IMR-90 (cell line): ENCODE measurements around the gene PACS1. TPM values are rescaled to one million over a fixed set of nuclear protein-coding genes. Genes with fewer than 3 reads are reported as not detected.

Experiments
- ATAC-seq: fragments of 200-7000 bp; cut with Tn5 transposase; 2 replicates; pipeline ENCODE4 v1.9.1; 2020; ENCODE audit warnings: low read depth, mild to moderate bottlenecking, moderate library complexity
- BruUV-seq: library from RNA; stranded (reverse); fragments of 400-500 nt; replicated peaks from 2 replicates; lab custom pipeline; 2021; lab: Mats Ljungman, UMichigan
- CTCF ChIA-PET: fragments of 300-600 bp; formaldehyde crosslinking; extraction: SDS; loops from one replicate; lab custom pipeline; 2021; ENCODE audit warnings: antibody characterized with exemption; lab: Yijun Ruan, JAX
- POLR2A ChIA-PET: fragments of 300-600 bp; sonication (Branson Sonifier 250); formaldehyde crosslinking; loops from one replicate; lab custom pipeline; 2022; ENCODE audit warnings: antibody characterized with exemption; ENCODE audit not compliant: unreplicated experiment; lab: Charles Lee
- DNase-seq: peaks from one replicate; pipeline ENCODE4 v3.0.0; 2013
- H2AFZ ChIP-seq: replicated peaks from 2 replicates; pipeline ENCODE3; 2013; ENCODE audit warnings: low read length, mild to moderate bottlenecking; ENCODE audit not compliant: poor library complexity
- H2AK5ac ChIP-seq: 2 replicates; pipeline ENCODE4 v1.6.1; 2013; ENCODE audit warnings: low read depth, low read length, inconsistent platforms
- H2AK9ac ChIP-seq: replicated peaks from 2 replicates; pipeline ENCODE3; 2013; ENCODE audit warnings: mild to moderate bottlenecking, low read depth, low read length, moderate library complexity; ENCODE audit not compliant: poor library complexity
- H2BK120ac ChIP-seq: 2 replicates; pipeline ENCODE4 v1.6.1; 2013; ENCODE audit warnings: low read depth, low read length, inconsistent platforms
- H2BK15ac ChIP-seq: 3 replicates; pipeline ENCODE4 v1.6.1; 2013; ENCODE audit warnings: low read depth, low read length, inconsistent platforms
- H2BK20ac ChIP-seq: 2 replicates; pipeline ENCODE4 v1.6.1; 2013; ENCODE audit warnings: low read depth, mild to moderate bottlenecking, inconsistent platforms, low read length, moderate library complexity
- H2BK5ac ChIP-seq: 2 replicates; pipeline ENCODE4 v1.6.1; 2013; ENCODE audit warnings: mild to moderate bottlenecking, low read depth, low read length, inconsistent platforms; ENCODE audit not compliant: poor library complexity, severe bottlenecking
- H3K14ac ChIP-seq: replicated peaks from 2 replicates; pipeline ENCODE4 v1.6.1; 2013; ENCODE audit warnings: low read depth, low read length, inconsistent platforms
- H3K18ac ChIP-seq: 2 replicates; pipeline ENCODE4 v1.6.1; 2013; ENCODE audit warnings: low read depth, low read length, control low read depth
- H3K23ac ChIP-seq: 2 replicates; pipeline ENCODE4 v1.6.1; 2013; ENCODE audit warnings: low read depth, low read length, inconsistent platforms
- H3K27ac ChIP-seq: 2 replicates; pipeline ENCODE4 v1.5.1; 2013; ENCODE audit warnings: mild to moderate bottlenecking, control low read depth, low read length; ENCODE audit not compliant: insufficient read depth
- H3K27me3 ChIP-seq: 2 replicates; pipeline ENCODE4 v1.6.1; 2013; ENCODE audit warnings: low read length; ENCODE audit not compliant: control insufficient read depth, insufficient read depth
- H3K36me3 ChIP-seq: 2 replicates; pipeline ENCODE4 v1.6.1; 2013; ENCODE audit warnings: low read length, mixed read lengths; ENCODE audit not compliant: control insufficient read depth, insufficient read depth
- H3K4ac ChIP-seq: 2 replicates; pipeline ENCODE4 v1.6.1; 2013; ENCODE audit warnings: low read depth, low read length, inconsistent platforms
- H3K4me1 ChIP-seq: 2 replicates; pipeline ENCODE4 v1.6.1; 2013; ENCODE audit warnings: low read length, mixed read lengths; ENCODE audit not compliant: control insufficient read depth, insufficient read depth
- H3K4me2 ChIP-seq: 2 replicates; pipeline ENCODE4 v1.6.1; 2013; ENCODE audit warnings: low read depth, mild to moderate bottlenecking, control low read depth, low read length, moderate library complexity
- H3K4me3 ChIP-seq: 2 replicates; pipeline ENCODE4 v1.5.1; 2013; ENCODE audit warnings: low read depth, mild to moderate bottlenecking, control low read depth, low read length, moderate library complexity; ENCODE audit not compliant: insufficient read depth
- H3K56ac ChIP-seq: 2 replicates; pipeline ENCODE4 v1.6.1; 2013; ENCODE audit warnings: low read length, inconsistent platforms; ENCODE audit not compliant: insufficient read depth; ENCODE audit errors: extremely low read depth
- H3K79me1 ChIP-seq, 2 experiments: 2 replicates each; pipeline ENCODE4 v1.6.1; 2013; ENCODE audit warnings: low read length in 2 of 2, inconsistent platforms in 1 of 2, low read depth in 1 of 2
- H3K9ac ChIP-seq: 2 replicates; pipeline ENCODE4 v1.6.1; 2013; ENCODE audit warnings: low read depth, low read length, control low read depth
- H3K9me1 ChIP-seq: 2 replicates; pipeline ENCODE4 v1.6.1; 2013; ENCODE audit warnings: low read length, inconsistent platforms; ENCODE audit not compliant: insufficient read depth
- H3K9me3 ChIP-seq: 2 replicates; pipeline ENCODE4 v1.6.1; 2013; ENCODE audit warnings: low read length; ENCODE audit not compliant: control insufficient read depth, insufficient read depth
- H4K20me1 ChIP-seq: 2 replicates; pipeline ENCODE4 v1.6.1; 2013; ENCODE audit warnings: low read length, inconsistent platforms; ENCODE audit not compliant: insufficient read depth
- H4K5ac ChIP-seq: 2 replicates; pipeline ENCODE4 v1.6.1; 2013; ENCODE audit warnings: mild to moderate bottlenecking, low read depth, low read length, control low read depth
- H4K8ac ChIP-seq, 2 experiments: 2 replicates each; pipeline ENCODE4 v1.6.1; 2013; ENCODE audit warnings: low read depth in 2 of 2, low read length in 2 of 2, control low read depth in 1 of 2, inconsistent platforms in 1 of 2
- H4K91ac ChIP-seq: 2 replicates; pipeline ENCODE4 v1.6.1; 2013; ENCODE audit warnings: low read depth, low read length, inconsistent platforms; ENCODE audit not compliant: insufficient read depth
- BHLHE40 ChIP-seq: fragments of 150-350 bp; IDR thresholded peaks from 2 replicates; pipeline ENCODE4 v1.6.1; 2016; ENCODE audit warnings: mild to moderate bottlenecking, low read depth, low read length
- CEBPB ChIP-seq: IDR thresholded peaks from 2 replicates; pipeline ENCODE4 v1.6.1; 2012; ENCODE audit warnings: low read depth, low read length, improper control_type of control experiment
- CHD1 ChIP-seq: IDR thresholded peaks from 2 replicates; pipeline ENCODE4 v1.6.1; 2012; ENCODE audit warnings: low read depth, low read length, improper control_type of control experiment
- CTCF ChIP-seq: conservative IDR thresholded peaks from 2 replicates; pipeline ENCODE4 v1.5.1; 2012; ENCODE audit warnings: mild to moderate bottlenecking, low read depth, low read length, improper control_type of control experiment
- ELK1 ChIP-seq: fragments of 150-350 bp; IDR thresholded peaks from 2 replicates; pipeline ENCODE4 v1.6.1; 2016; ENCODE audit warnings: low read depth, mild to moderate bottlenecking, low read length, moderate library complexity, borderline replicate concordance
- FOS ChIP-seq: fragments of 150-350 bp; IDR thresholded peaks from 2 replicates; pipeline ENCODE4 v1.6.1; 2016; ENCODE audit warnings: low read depth, low read length
- MAFK ChIP-seq: IDR thresholded peaks from 2 replicates; pipeline ENCODE4 v1.6.1; 2012; ENCODE audit warnings: low read depth, low read length, improper control_type of control experiment
- MAZ ChIP-seq: IDR thresholded peaks from 2 replicates; pipeline ENCODE4 v1.6.1; 2012; ENCODE audit warnings: low read depth, mild to moderate bottlenecking, low read length, improper control_type of control experiment, moderate library complexity, borderline replicate concordance
- MXI1 ChIP-seq: IDR thresholded peaks from 2 replicates; pipeline ENCODE4 v1.6.1; 2012; ENCODE audit warnings: low read depth, mild to moderate bottlenecking, low read length, moderate library complexity, borderline replicate concordance
- NFE2L2 ChIP-seq: fragments of 150-350 bp; IDR thresholded peaks from 2 replicates; pipeline ENCODE4 v1.6.1; 2016; ENCODE audit warnings: low read depth, mild to moderate bottlenecking, low read length
- POLR2A ChIP-seq: IDR thresholded peaks from 2 replicates; pipeline ENCODE4 v1.6.1; 2012; ENCODE audit warnings: mild to moderate bottlenecking, low read depth, low read length
- RAD21 ChIP-seq: IDR thresholded peaks from 2 replicates; pipeline ENCODE4 v1.6.1; 2012; ENCODE audit warnings: low read length, improper control_type of control experiment
- RCOR1 ChIP-seq: IDR thresholded peaks from 2 replicates; pipeline ENCODE4 v1.6.1; 2012; ENCODE audit warnings: mild to moderate bottlenecking, low read length, improper control_type of control experiment; ENCODE audit not compliant: insufficient replicate concordance
- RFX5 ChIP-seq: IDR thresholded peaks from 2 replicates; pipeline ENCODE4 v1.8.0; 2012; ENCODE audit warnings: low read depth, mild to moderate bottlenecking, low read length, moderate library complexity
- SMC3 ChIP-seq: fragments of 150-350 bp; IDR thresholded peaks from 2 replicates; pipeline ENCODE4 v1.6.1; 2016; ENCODE audit warnings: low read depth, mild to moderate bottlenecking, antibody characterized with exemption, low read length, moderate library complexity
- USF2 ChIP-seq: fragments of 150-350 bp; IDR thresholded peaks from 2 replicates; pipeline ENCODE4 v1.6.1; 2017; ENCODE audit warnings: mild to moderate bottlenecking, antibody characterized with exemption, low read length, low read depth
- WGBS, 2 experiments: methylation state at CpG; one replicate each; pipeline versions ENCODE4 v1.1.5 to v1.1.7; 2013; ENCODE audit warnings: missing lambda C conversion rate in 2 of 2; ENCODE audit not compliant: insufficient read length in 1 of 2; ENCODE audit errors: extremely low coverage in 2 of 2; 5-methylcytosine and 5-hydroxymethylcytosine counted together
- dilution Hi-C: fragments of 300-500 bp; cut with HindIII; formaldehyde crosslinking; loops from one replicate; pipeline ENCODE4 v1.14.3; 2018; ENCODE audit warnings: low sequenced_read_pairs; ENCODE audit not compliant: unreplicated experiment
- in situ Hi-C: fragments of 300-500 bp; cut with MboI; formaldehyde crosslinking; loops from 3 replicates; pipeline ENCODE4 v1.14.3; 2019; ENCODE audit warnings: low sequenced_read_pairs, inconsistent platforms, mixed read lengths
- intact Hi-C: fragments of 100-400 bp; cut with micrococcal nuclease; formaldehyde crosslinking; loops from 2 replicates; pipeline ENCODE4 v1.10.0; 2022
- polyA plus RNA-seq, 3 experiments: library from polyadenylated mRNA; depleted of rRNA; stranded (reverse); fragments of >200 nt; gene quantifications; 2 replicates each; pipeline ENCODE4 v1.2.3, GENCODE V29; 2012; ENCODE audit warnings: low replicate concordance in 1 of 3
- total RNA-seq: library from RNA; depleted of rRNA; stranded (reverse); fragments of >200 nt; gene quantifications from 2 replicates; pipeline ENCODE4 v1.2.3, GENCODE V29; 2012

The PACS1 gene
- total and polyA plus RNA-seq, 2 of the 4 experiments (the other 2 are of a cell fraction), result 7.3 to 32.0 TPM

GRCh38 chr11:66126064-66126463 lies 56.0 kb downstream of the PACS1 start:
- Histone ChIP-seq H3K9me3 (no peaks in the 10 kb centered on the region), H2BK5ac (peak overlapping the region; percentile 92), H3K9me1 (peaks cover 16% of the 10 kb centered on the region), H2BK20ac (peak overlapping the region; percentile 4; the same call in 1 of the 2 replicates), H3K4me1 (peaks cover 14% of the 10 kb centered on the region), H3K36me3 (no peaks in the 10 kb centered on the region), H3K4me2 (no peak overlapping the region), H3K56ac (no peak overlapping the region), H3K27me3 (no peaks in the 10 kb centered on the region), H3K14ac (peak overlapping the region; percentile 15), H3K18ac (peak overlapping the region; percentile 10; the same call in 1 of the 2 replicates), H4K91ac (0 out of 2 replicates have a peak overlapping the region, but pooled peaks have one; percentile 62), H3K4me3 (no peak overlapping the region), H2BK120ac (no peak overlapping the region), H2BK15ac (no peak overlapping the region), H2AFZ (no peak overlapping the region), H2AK5ac (peak overlapping the region; percentile 61), H4K20me1 (no peaks in the 10 kb centered on the region), H3K4ac (peak overlapping the region; percentile 32; the same call in 1 of the 2 replicates), H3K27ac (no peak overlapping the region), H4K5ac (peak overlapping the region; percentile 10; the same call in 1 of the 2 replicates), H3K9ac (no peak overlapping the region), H2AK9ac (no peak overlapping the region), H3K79me1 (peaks cover 29 to 71% of the 10 kb centered on the region in 2 experiments), H4K8ac (no peak overlapping the region; a peak in 2 of 4 replicates), H3K23ac (0 out of 2 replicates have a peak overlapping the region, but pooled peaks have one; percentile 11)
- POLR2A ChIA-PET, result interaction anchor here (0.6 kb wide), 1 partner anchor 8 kb away, joined by 3 read pairs; no protein-coding TSS in a partner anchor
- in situ Hi-C loops (no loop called here), dilution Hi-C loops (no loop called here), intact Hi-C loops (no loop called here)
- DNase-seq (no peak), ATAC-seq (no peak)
- CTCF ChIA-PET, result interaction anchor here (1.0 kb wide), 1 partner anchor 60 kb away, joined by 4 read pairs; no protein-coding TSS in a partner anchor
- no TSS peak for BruUV-seq
- 100% methylated on average over 2 of the region's 3 CpGs; no CpG with 5 or more reads in 1 of the 2 experiments for WGBS, 2 experiments
- TF ChIP-seq MAZ (no peak), USF2 (no peak), CEBPB (no peak), NFE2L2 (no peak), RAD21 (no peak), CTCF (no peak), MAFK (no peak), CHD1 (no peak), BHLHE40 (no peak), FOS (no peak), POLR2A (no peak), RCOR1 (no peak), RFX5 (no peak), ELK1 (no peak), MXI1 (no peak), SMC3 (no peak)
